Stimulated activated CD8-positive, alpha-beta memory T cell treated with anti-CD3 and anti-CD28 coated beads, Interleukin-4, amount 100 ng/mL, for 48 hours (primary cell): ENCODE results near the gene MTAP.

Source experiments
- DNase-seq: peaks from one replicate; pipeline ENCODE4 v3.0.0-alpha.2; 2020

The MTAP gene

GRCh38 chr9:21806644-21807043 is 4.2 kb downstream of the MTAP start:
- DNase-seq: no peak

GRCh38 chr9:21810388-21810787 is 8.0 kb downstream of the MTAP start:
- no peak for DNase-seq

- no peak for DNase-seq
Measured at GRCh38 chr9:21810881-21811280, 8.4 kb downstream of the MTAP start.

GRCh38 chr9:21811914-21812313 is 9.5 kb downstream of the MTAP start:
- DNase-seq: no peak

- no peak for DNase-seq
Measured at GRCh38 chr9:21812415-21812814, 10.0 kb downstream of the MTAP start.

- peak; percentile 79 for DNase-seq
Measured at GRCh38 chr9:21812946-21813568, 10.6 kb downstream of the MTAP start.

GRCh38 chr9:21813575-21814473 is 11.4 kb downstream of the MTAP start:
- DNase-seq: peak; percentile 59

- no peak for DNase-seq
Measured at GRCh38 chr9:21815643-21816042, 13.2 kb downstream of the MTAP start.

- DNase-seq: no peak
Measured at GRCh38 chr9:21817176-21817575, 14.7 kb downstream of the MTAP start.

- no peak for DNase-seq
Measured at GRCh38 chr9:21825637-21826036, 23.2 kb downstream of the MTAP start.

GRCh38 chr9:21828853-21829410 is 26.5 kb downstream of the MTAP start:
- DNase-seq: no peak

GRCh38 chr9:21830589-21830988 is 28.2 kb downstream of the MTAP start:
- no peak for DNase-seq

- peak; percentile 56 for DNase-seq
Measured at GRCh38 chr9:21831841-21832509, 29.5 kb downstream of the MTAP start.

- no peak for DNase-seq
Measured at GRCh38 chr9:21833090-21833801, 30.8 kb downstream of the MTAP start.

- no peak for DNase-seq
Measured at GRCh38 chr9:21835121-21835520, 32.7 kb downstream of the MTAP start.

GRCh38 chr9:21836437-21837161 is 34.2 kb downstream of the MTAP start:
- no peak for DNase-seq

GRCh38 chr9:21837501-21837900 is 35.1 kb downstream of the MTAP start:
- DNase-seq: no peak

GRCh38 chr9:21840647-21841046 is 38.2 kb downstream of the MTAP start:
- DNase-seq: no peak

GRCh38 chr9:21841133-21841532 is 38.7 kb downstream of the MTAP start:
- no peak for DNase-seq

- no peak for DNase-seq
Measured at GRCh38 chr9:21848615-21849014, 46.2 kb downstream of the MTAP start.

- no peak for DNase-seq
Measured at GRCh38 chr9:21852754-21853153, 50.3 kb downstream of the MTAP start.

GRCh38 chr9:21853414-21853813 is 51.0 kb downstream of the MTAP start:
- no peak for DNase-seq
